HCT116 (cell line): ENCODE measurements around the gene TPI1.

Experiments
- YY1 ChIP-seq: IDR thresholded peaks from 2 replicates; pipeline ENCODE4 v1.6.1; 2011; ENCODE audit warnings: low read length, low read depth, moderate library complexity, mild to moderate bottlenecking; ENCODE audit not compliant: insufficient replicate concordance; ENCODE audit errors: extremely low read depth
- ZBTB33 ChIP-seq: IDR thresholded peaks from 2 replicates; pipeline ENCODE4 v1.6.1; 2011; ENCODE audit warnings: mild to moderate bottlenecking, low read length, moderate library complexity; ENCODE audit not compliant: insufficient replicate concordance; ENCODE audit errors: extremely low read depth
- TF ChIP-seq, protein P1 (sequence below), 3 experiments: fragments of 200-600 bp in 1 of 3; sonication (generic) in 1 of 3; IDR thresholded peaks in 2 of 3; conservative IDR thresholded peaks in 1 of 3; 2 replicates each; pipeline ENCODE4 v1.5.1; 2012 to 2017; ENCODE audit warnings: low read depth in 2 of 3, low read length in 2 of 3, antibody characterized with exemption in 1 of 3, borderline replicate concordance in 1 of 3, control low read depth in 1 of 3, mild to moderate bottlenecking in 1 of 3, mixed read lengths in 1 of 3, mixed run types in 1 of 3, moderate library complexity in 1 of 3; ENCODE audit not compliant: insufficient read depth in 1 of 3

- TF ChIP-seq YY1 (no peak), ZBTB33 (no peak)
- TF ChIP-seq, protein P1, sequence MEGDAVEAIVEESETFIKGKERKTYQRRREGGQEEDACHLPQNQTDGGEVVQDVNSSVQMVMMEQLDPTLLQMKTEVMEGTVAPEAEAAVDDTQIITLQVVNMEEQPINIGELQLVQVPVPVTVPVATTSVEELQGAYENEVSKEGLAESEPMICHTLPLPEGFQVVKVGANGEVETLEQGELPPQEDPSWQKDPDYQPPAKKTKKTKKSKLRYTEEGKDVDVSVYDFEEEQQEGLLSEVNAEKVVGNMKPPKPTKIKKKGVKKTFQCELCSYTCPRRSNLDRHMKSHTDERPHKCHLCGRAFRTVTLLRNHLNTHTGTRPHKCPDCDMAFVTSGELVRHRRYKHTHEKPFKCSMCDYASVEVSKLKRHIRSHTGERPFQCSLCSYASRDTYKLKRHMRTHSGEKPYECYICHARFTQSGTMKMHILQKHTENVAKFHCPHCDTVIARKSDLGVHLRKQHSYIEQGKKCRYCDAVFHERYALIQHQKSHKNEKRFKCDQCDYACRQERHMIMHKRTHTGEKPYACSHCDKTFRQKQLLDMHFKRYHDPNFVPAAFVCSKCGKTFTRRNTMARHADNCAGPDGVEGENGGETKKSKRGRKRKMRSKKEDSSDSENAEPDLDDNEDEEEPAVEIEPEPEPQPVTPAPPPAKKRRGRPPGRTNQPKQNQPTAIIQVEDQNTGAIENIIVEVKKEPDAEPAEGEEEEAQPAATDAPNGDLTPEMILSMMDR (IDR thresholded peaks at IDR 0.05 in 2 of 3, conservative IDR thresholded peaks at IDR 0.05 in 1 of 3; ENCODE audit: borderline replicate concordance in 1 of 3, insufficient read depth in 1 of 3, low read depth in 2 of 3, low read length in 2 of 3): no peak
Measured at GRCh38 chr12:6914947-6915788, 47.8 kb downstream of the TPI1 start.
